Prostate gland (tissue), 2 donors: Measurements from ENCODE around the gene DACH1. TPM values are rescaled to one million over a fixed set of nuclear protein-coding genes. Genes with fewer than 3 reads are reported as not detected.

Experiments used
- DNase-seq: peaks from one replicate; pipeline ENCODE4 v3.0.0-alpha.2; 2019; ENCODE audit warnings: low spot score
- H3K27ac ChIP-seq, 2 donors: fragments of 200-600 bp; sonication (generic); 2 replicates each; pipeline ENCODE4 v1.5.1; 2017 to 2019
- H3K27me3 ChIP-seq: fragments of 200-600 bp; sonication (generic); replicated peaks from 2 replicates; pipeline ENCODE4 v1.5.1; 2019; ENCODE audit not compliant: insufficient read depth
- H3K36me3 ChIP-seq, 2 donors: fragments of 200-600 bp; sonication (generic); 1 replicate in 1 of 2; 2 replicates in 1 of 2; pipeline versions ENCODE4 v1.5.1 to v1.8.1; 2017 to 2019
- H3K4me1 ChIP-seq: fragments of 200-600 bp; sonication (generic); replicated peaks from 2 replicates; pipeline ENCODE4 v1.5.1; 2019
- H3K4me3 ChIP-seq, 2 donors: fragments of 200-600 bp; sonication (generic); 2 replicates each; pipeline ENCODE4 v1.5.1; 2017 to 2019
- H3K9me3 ChIP-seq: fragments of 200-600 bp; sonication (generic); 2 replicates; pipeline ENCODE4 v1.5.1; 2017
- CTCF ChIP-seq, 4 experiments: fragments of 200-600 bp in 2 of 4; fragments of 450-650 bp in 2 of 4; sonication (generic) in 2 of 4; IDR thresholded peaks; 1 replicate in 3 of 4; 2 replicates in 1 of 4; pipeline ENCODE4 v1.5.1; 2016 to 2019; ENCODE audit warnings: antibody characterized with exemption in 4 of 4, mild to moderate bottlenecking in 2 of 4, moderate library complexity in 2 of 4
- POLR2A ChIP-seq: fragments of 450-650 bp; IDR thresholded peaks from one replicate; pipeline ENCODE4 v1.6.1; 2016; ENCODE audit warnings: antibody characterized with exemption, mild to moderate bottlenecking
- POLR2AphosphoS5 ChIP-seq: sonication (generic); formaldehyde crosslinking; IDR thresholded peaks from one replicate; pipeline ENCODE4 v1.6.1; 2017; ENCODE audit warnings: antibody characterized with exemption
- WGBS: methylation state at CpG from one replicate; pipeline ENCODE4 v1.1.5; 2018; 5-methylcytosine and 5-hydroxymethylcytosine counted together
- intact Hi-C: fragments of 100-400 bp; cut with DNase I; formaldehyde crosslinking; loops from one replicate; pipeline ENCODE4 v1.14.2; 2022
- total RNA-seq, 2 donors: library from RNA; depleted of rRNA; stranded (reverse); fragments of >200 nt; gene quantifications; one replicate each; pipeline ENCODE4 v1.1.0, GENCODE V29; 2016

Gene DACH1
- total RNA-seq, 2 donors from 2014 or later: 14.6 to 18.0 TPM

GRCh38 chr13:71751073-71751472, 115.9 kb downstream of the DACH1 start:
- Histone ChIP-seq H3K4me1 (no peaks in the 10 kb centered on the region), H3K4me3 (no peak overlapping the region), H3K36me3 (no peaks in the 10 kb centered on the region), H3K27me3 (no peaks in the 10 kb centered on the region), H3K27ac (no peak overlapping the region), H3K9me3 (no peaks in the 10 kb centered on the region)
- intact Hi-C loops: no loop called here
- 31% methylated on average over 1 of the region's 1 CpG for WGBS
- no peak for TF ChIP-seq POLR2A
- TF ChIP-seq CTCF (IDR thresholded peaks at IDR 0.05): no peak
- TF ChIP-seq POLR2AphosphoS5: no peak
- DNase-seq: no peak

- Histone ChIP-seq H3K4me1 (no peaks in the 10 kb centered on the region), H3K36me3 (no peaks in the 10 kb centered on the region), H3K4me3 (no peak overlapping the region), H3K27ac (no peak overlapping the region), H3K9me3 (no peaks in the 10 kb centered on the region), H3K27me3 (no peaks in the 10 kb centered on the region)
- DNase-seq: no peak
- TF ChIP-seq CTCF (IDR thresholded peaks at IDR 0.05): no peak
- no peak for TF ChIP-seq POLR2AphosphoS5
- no peak for TF ChIP-seq POLR2A
- WGBS: 100% methylated on average over 1 of the region's 1 CpG
- intact Hi-C loops: no loop called here
Measured at GRCh38 chr13:71730267-71730666, 136.7 kb downstream of the DACH1 start.

GRCh38 chr13:71729441-71729840, 137.6 kb downstream of the DACH1 start:
- Histone ChIP-seq H3K27me3 (no peaks in the 10 kb centered on the region), H3K9me3 (no peaks in the 10 kb centered on the region), H3K27ac (no peak overlapping the region), H3K4me1 (no peaks in the 10 kb centered on the region), H3K4me3 (no peak overlapping the region), H3K36me3 (no peaks in the 10 kb centered on the region)
- intact Hi-C loops: no loop called here
- 72% methylated on average over 2 of the region's 2 CpGs for WGBS
- DNase-seq: no peak
- no peak for TF ChIP-seq POLR2AphosphoS5
- TF ChIP-seq CTCF (IDR thresholded peaks at IDR 0.05): no peak
- no peak for TF ChIP-seq POLR2A

- no peaks in the 10 kb centered on the region for H3K27me3 ChIP-seq
- intact Hi-C loops: no loop called here
- no peak for DNase-seq
- H3K9me3 ChIP-seq: no peaks in the 10 kb centered on the region
- H3K27ac ChIP-seq: no peak overlapping the region
- 93% methylated on average over 1 of the region's 1 CpG for WGBS
- H3K4me3 ChIP-seq: no peak overlapping the region
- H3K4me1 ChIP-seq: no peaks in the 10 kb centered on the region
- TF ChIP-seq CTCF (IDR thresholded peaks at IDR 0.05) (no peak), POLR2AphosphoS5 (no peak), POLR2A (no peak)
- no peaks in the 10 kb centered on the region for H3K36me3 ChIP-seq
Measured at GRCh38 chr13:71727662-71728061, 139.3 kb downstream of the DACH1 start.

- Histone ChIP-seq H3K4me1 (no peaks in the 10 kb centered on the region), H3K27me3 (no peaks in the 10 kb centered on the region), H3K27ac (no peak overlapping the region), H3K36me3 (no peaks in the 10 kb centered on the region), H3K4me3 (no peak overlapping the region), H3K9me3 (no peaks in the 10 kb centered on the region)
- DNase-seq: no peak
- TF ChIP-seq POLR2AphosphoS5 (no peak), CTCF (IDR thresholded peaks at IDR 0.05) (no peak), POLR2A (no peak)
- 93% methylated on average over 2 of the region's 2 CpGs for whole genome bisulfite sequencing
- intact Hi-C loops: no loop called here
Measured at GRCh38 chr13:71727042-71727441, 140.0 kb downstream of the DACH1 start.
